ENCODE data around the gene EPOP.

EPOP gene

DNA sequence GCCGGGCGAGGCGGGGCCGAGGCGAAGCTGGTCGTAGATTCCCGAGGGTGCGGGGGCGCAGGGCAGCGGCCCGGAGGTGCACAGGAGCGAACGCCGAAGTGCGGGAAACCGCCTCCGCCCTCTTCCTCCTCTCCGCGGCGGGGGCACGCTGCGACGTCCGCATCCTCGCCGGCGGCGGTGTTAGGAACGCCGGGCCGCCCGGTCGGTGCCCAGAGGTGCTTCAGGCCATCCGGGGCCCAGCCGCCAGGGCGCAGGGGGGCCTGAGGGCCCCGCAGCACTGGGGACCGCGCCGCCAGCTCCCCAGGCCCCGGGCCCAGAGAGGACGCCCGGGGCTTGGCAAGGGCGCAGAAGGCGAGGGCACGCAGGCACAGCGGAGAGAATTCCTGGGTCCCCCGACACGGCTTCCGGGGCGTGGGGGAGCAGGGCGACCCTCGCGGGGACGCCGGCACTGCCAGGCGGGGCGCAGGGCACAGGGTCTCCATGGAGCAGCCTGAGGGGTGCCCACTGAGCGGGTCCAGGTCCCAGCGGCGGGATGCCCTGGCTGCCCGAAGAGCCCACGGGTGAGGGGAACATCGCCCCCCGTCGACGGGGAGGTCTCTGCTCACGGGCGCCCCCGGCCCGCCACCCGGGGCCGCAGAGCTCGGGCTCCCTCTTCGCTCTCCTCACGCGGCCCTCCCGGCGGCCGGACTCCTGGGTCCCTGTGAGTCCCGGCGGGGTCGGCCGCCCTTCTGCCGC is 576 bp downstream of the EPOP start:
- Mint-ChIP-seq H3K27me3 (peaks cover 49% of the 10 kb centered on the region), H3K36me3 (no peaks in the 10 kb centered on the region), H3K9me3 (no peaks in the 10 kb centered on the region), H3K4me3 (peak overlapping the region; percentile 63), H3K27ac (no peak overlapping the region), H3K4me1 (peaks cover 49% of the 10 kb centered on the region)
- CTCF ChIA-PET = interaction anchor here (5.1 kb wide), 2 partner anchors 13 to 60 kb away, joined by 22 to 116 read pairs; partner anchors contain the start of gene CISD3
- DNase-seq = peak; percentile 52

DNA sequence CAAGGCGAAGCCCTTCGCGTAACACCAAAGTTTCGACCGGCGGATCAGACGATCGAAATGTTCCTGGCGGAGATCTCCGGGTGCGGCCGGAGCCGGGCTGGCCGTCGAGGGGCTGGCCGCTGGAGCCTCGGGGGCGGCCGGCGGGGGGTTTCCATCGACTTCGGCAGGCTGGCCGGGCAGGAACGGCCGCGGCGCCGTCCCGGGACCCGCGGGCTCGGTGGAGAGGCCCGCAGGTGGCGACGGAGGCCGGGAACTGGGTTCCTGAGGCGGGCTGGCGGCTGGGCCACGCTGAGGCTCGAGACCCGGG is 1.1 kb downstream of the EPOP start:
- H3K27me3 Mint-ChIP-seq = peaks cover 55% of the 10 kb centered on the region
- DNase-seq = no peak
- CTCF ChIA-PET = interaction anchor here (5.1 kb wide), 1 partner anchor 60 kb away, joined by 116 read pairs; the partner anchor contains the start of gene CISD3
- peaks cover 49% of the 10 kb centered on the region for H3K4me1 Mint-ChIP-seq
- H3K27ac Mint-ChIP-seq = no peak overlapping the region
- no peaks in the 10 kb centered on the region for H3K36me3 Mint-ChIP-seq
- H3K9me3 Mint-ChIP-seq = no peaks in the 10 kb centered on the region
- peak overlapping the region; percentile 58 for H3K4me3 Mint-ChIP-seq

DNA sequence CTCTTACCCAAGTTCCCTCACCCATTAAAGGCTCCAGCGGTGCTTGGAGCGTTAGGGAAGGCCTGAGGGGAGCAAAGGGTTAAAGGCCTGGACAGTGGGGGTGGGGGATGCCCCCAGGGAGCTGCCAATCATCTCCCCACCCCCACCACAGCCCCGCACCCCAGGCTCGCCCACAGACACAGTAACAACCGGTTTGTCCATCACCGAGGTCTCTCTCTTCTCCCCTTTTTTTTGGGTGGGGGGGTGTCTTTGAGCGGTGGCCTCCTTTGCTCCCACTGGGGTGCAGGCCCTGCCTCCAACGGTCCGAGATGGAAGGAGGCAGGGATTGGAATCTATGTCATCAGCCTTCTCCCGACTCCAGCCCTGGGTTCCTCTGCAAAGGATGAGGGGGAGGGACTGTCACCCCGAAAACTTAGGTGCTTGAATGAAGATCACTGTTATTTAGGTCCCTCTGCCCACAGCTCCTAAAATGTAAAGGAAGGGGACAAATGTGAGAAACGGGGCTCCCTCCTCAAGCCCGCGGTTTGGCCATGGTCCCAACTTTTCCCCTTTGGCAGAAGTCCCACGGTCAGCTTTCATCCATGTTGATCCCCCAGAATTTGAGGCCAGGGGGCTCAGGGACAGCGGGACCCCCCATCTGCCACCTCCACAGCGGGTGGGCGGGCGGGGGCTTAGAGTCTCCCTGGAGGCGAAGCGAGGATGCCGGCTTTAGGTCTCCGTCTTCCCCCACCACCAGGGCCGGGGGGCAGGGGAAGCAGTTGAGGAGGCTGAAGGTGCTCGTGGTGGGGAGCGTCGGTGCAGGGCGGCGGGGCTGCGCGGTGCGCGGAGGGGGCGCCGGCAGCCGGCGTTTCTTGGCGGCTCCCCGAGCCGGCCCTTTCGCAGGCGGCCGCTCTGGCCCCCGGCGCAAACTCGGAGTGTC is 1.7 kb downstream of the EPOP start:
- H3K4me1 Mint-ChIP-seq = peaks cover 49% of the 10 kb centered on the region
- CTCF ChIA-PET = interaction anchor here (1.0 kb wide), 1 partner anchor 10 kb away, joined by 7 read pairs; no protein-coding TSS in a partner anchor
- peaks cover 61% of the 10 kb centered on the region for H3K27me3 Mint-ChIP-seq
- H3K9me3 Mint-ChIP-seq = no peaks in the 10 kb centered on the region
- H3K27ac Mint-ChIP-seq = no peak overlapping the region
- H3K36me3 Mint-ChIP-seq = no peaks in the 10 kb centered on the region
- H3K4me3 Mint-ChIP-seq = peak overlapping the region; percentile 58
- DNase-seq = no peak

DNA sequence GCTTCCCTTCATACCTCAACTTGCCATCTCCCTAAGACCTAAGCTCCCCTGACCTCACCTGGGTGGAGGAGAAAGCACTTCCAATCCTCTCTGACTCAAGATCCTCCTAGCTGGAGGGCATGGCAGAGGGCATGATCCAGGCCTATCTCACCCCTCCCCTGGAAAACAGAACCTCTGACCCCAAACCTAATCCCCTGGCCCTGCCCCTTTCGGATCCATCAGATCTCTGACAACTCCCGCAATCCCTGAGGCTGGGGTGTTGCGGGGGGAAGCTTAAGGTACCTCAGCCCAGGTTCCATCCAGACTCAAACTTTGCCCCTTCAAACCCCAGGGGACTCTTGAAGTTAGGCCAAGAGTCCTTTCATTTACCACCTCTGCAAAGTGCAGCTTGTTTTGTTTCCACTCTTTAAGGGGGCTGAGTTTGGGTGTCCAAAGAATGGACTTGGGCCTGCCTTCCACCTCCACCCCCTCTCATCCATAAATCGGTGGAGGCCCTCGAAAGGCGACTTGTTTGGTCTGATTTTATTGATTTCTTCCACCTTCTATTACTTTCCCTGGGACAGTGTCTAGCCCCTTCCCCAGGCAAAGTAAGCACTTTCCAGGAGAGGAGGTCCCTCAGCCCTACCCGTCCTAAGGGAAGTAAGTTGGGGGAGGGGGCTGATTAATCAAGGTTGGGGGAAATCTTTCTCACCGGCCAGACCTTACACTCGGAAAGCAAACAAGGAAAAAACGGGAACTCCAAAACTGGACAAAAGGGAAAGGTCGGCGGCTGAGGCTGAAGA is 2.6 kb downstream of the EPOP start:
- peaks cover 42% of the 10 kb centered on the region for H3K4me1 Mint-ChIP-seq
- no peak for DNase-seq
- CTCF ChIA-PET = interaction anchor here (0.7 to 1.3 kb wide), 4 partner anchors 9 to 114 kb away, joined by 3 to 7 read pairs (median 3); no protein-coding TSS in a partner anchor
- peaks cover 68% of the 10 kb centered on the region for H3K27me3 Mint-ChIP-seq
- no peaks in the 10 kb centered on the region for H3K9me3 Mint-ChIP-seq
- no peak overlapping the region for H3K27ac Mint-ChIP-seq
- peak overlapping the region; percentile 58 for H3K4me3 Mint-ChIP-seq
- H3K36me3 Mint-ChIP-seq = no peaks in the 10 kb centered on the region

DNA sequence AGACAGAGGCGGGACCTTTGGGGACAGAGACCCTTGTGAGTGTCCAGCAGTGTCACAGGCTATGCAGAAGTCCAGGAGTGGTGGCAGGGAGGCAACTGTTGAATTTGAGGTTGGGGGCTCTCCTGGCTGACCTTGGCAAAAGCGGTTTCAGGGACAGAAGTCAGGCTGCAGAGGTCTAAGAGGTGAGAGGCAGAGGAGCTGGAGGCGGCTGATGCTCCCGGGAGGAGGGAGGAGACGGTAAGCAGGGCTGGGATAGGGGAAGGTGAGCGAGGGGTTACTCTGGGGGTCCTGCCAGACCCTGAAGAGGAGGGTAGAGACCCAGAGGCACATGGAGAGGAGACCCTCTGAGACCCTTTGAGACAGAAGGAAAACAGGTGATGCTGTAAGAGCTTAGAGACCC is 5.2 kb downstream of the EPOP start:
- Mint-ChIP-seq H3K27ac (no peak overlapping the region), H3K4me3 (no peak overlapping the region), H3K27me3 (peaks cover 79% of the 10 kb centered on the region), H3K36me3 (no peaks in the 10 kb centered on the region), H3K9me3 (no peaks in the 10 kb centered on the region), H3K4me1 (peaks cover 21% of the 10 kb centered on the region)
- CTCF ChIA-PET = interaction anchor here (1.2 to 12.6 kb wide), 8 partner anchors 9 to 177 kb away, joined by 3 to 154 read pairs (median 4); no protein-coding TSS in a partner anchor
- DNase-seq = no peak

DNA sequence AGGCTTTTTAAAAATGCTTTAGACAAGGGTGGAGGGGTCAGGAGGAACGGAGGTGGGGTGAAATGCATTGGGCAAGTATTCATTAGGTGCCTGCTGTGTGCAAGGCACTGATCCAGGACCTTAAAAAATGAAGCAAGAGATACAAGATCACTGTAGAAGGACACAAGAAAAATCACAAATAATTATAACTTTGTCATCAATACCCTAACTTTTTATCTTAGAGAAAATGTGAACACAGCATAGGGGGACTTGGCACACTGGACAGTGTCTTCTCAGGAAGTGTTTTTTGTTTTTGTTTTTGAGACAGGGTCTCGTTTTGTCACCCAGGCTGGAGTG is 7.0 kb downstream of the EPOP start:
- H3K4me1 Mint-ChIP-seq = peaks cover 18% of the 10 kb centered on the region
- no peak overlapping the region for H3K4me3 Mint-ChIP-seq
- H3K9me3 Mint-ChIP-seq = no peaks in the 10 kb centered on the region
- no peak overlapping the region for H3K27ac Mint-ChIP-seq
- CTCF ChIA-PET = interaction anchor here (0.6 to 12.6 kb wide), 24 partner anchors 9 to 567 kb away, joined by 3 to 154 read pairs (median 4); partner anchors contain the start of gene SRCIN1
- no peaks in the 10 kb centered on the region for H3K36me3 Mint-ChIP-seq
- DNase-seq = no peak
- H3K27me3 Mint-ChIP-seq = peaks cover 89% of the 10 kb centered on the region

DNA sequence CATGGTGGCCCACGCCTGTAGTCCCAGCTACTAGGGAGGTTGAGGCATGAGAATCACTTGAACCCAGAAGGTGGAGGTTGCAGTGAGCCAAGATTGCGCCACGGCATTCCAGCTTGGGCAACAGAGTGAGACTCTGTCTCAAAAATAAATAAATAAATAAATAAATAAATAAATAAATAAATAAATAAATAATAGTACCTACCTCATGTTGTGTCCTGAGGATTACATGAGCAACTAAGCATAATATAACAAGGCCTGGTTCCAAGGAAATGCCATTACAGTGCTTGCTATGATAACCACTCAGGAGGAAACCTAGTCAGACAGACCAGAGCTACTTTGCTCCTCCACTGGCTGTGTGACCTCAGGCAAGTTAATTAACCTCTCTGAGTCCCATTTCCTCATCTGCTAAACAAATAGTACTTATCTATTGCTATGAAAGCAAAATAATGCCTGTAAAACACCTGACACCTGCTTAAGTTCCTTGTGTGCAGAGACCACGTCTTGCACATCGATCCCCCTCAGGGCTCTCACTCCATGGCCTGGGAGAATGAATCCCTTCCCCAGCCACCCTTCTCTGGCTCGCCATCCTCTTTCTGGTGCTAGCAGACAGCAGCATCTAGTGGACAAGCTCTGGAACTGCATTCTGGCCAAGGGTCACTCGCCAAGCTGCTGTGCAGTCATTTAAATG is 7.5 kb downstream of the EPOP start:
- no peaks in the 10 kb centered on the region for H3K36me3 Mint-ChIP-seq
- CTCF ChIA-PET = interaction anchor here (0.6 to 12.6 kb wide), 26 partner anchors 9 to 568 kb away, joined by 3 to 154 read pairs (median 4); partner anchors contain the start of gene SRCIN1
- peaks cover 15% of the 10 kb centered on the region for H3K4me1 Mint-ChIP-seq
- H3K27ac Mint-ChIP-seq = no peak overlapping the region
- no peaks in the 10 kb centered on the region for H3K9me3 Mint-ChIP-seq
- peaks cover 88% of the 10 kb centered on the region for H3K27me3 Mint-ChIP-seq
- H3K4me3 Mint-ChIP-seq = no peak overlapping the region
- peak; percentile 70 for DNase-seq

DNA sequence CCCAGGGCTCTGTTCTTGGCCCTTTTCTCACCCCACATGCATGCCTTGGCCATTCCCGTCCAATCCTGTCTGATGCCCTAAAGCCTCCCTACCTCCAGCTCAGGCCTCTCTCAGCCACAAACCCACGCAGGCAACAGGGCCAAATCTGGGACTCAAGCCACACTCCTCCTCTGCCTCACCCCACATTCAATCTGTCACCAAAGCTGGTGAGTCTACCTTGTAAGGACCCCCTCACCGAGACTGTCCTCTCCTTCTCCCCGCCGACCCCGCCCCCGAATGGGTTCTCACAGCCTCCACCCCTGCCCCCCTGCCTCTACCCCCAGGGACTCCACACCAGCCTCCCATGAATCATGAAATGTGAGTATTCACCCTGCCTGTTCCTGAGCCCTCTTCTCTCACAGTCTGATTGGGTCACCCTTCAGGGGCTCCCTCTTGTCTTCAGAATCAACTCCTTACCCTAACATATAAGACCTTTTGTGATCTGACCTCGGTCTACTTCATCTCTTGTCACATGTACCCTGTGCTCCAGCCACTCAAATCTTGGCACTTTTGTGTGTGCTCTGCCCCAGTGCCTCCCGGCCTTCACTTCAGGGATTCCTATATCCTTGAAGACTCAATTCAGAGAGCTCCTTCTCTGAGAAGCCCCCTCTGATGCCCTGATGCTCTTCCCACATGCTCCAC is 10.7 kb downstream of the EPOP start:
- H3K4me1 Mint-ChIP-seq = no peaks in the 10 kb centered on the region
- no peak for DNase-seq
- CTCF ChIA-PET = interaction anchor here (1.1 to 12.6 kb wide), 10 partner anchors 8 to 154 kb away, joined by 3 to 154 read pairs (median 5); partner anchors contain the start of gene SRCIN1
- H3K9me3 Mint-ChIP-seq = no peaks in the 10 kb centered on the region
- peaks cover 70% of the 10 kb centered on the region for H3K27me3 Mint-ChIP-seq
- no peak overlapping the region for H3K27ac Mint-ChIP-seq
- H3K36me3 Mint-ChIP-seq = no peaks in the 10 kb centered on the region
- no peak overlapping the region for H3K4me3 Mint-ChIP-seq

DNA sequence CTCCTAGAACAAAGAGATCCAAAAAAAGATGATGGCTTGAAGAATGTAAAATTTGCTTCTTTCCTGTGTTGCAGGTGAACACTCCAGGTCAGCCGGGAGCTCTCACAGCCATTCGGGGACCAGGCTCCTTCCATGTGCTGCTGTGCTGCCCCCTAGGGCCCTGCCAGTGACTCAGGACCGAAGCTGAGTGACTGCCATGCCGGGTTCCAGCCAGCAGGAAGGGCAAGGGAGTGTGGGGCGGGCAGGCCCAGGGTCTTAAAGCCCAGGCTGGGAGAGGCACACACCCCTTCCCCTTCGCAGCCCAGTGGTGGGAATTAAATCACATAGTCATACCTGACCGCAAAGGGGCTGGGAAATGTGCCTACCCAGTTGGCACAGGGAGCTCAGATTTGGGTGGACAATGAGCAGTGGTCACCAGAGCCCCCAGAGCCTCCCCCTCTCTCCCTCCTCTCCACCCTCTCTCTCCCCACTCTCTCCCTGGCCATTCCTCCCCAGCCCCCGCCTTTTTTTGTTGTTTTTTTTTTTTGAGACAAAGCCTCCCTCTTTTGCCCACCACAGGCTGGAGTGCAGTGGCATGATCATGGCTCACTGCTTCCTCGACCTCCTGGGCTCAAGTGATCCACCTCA is 11.5 kb downstream of the EPOP start:
- peak; percentile 68 for DNase-seq
- no peak overlapping the region for H3K4me3 Mint-ChIP-seq
- H3K9me3 Mint-ChIP-seq = no peaks in the 10 kb centered on the region
- H3K36me3 Mint-ChIP-seq = no peaks in the 10 kb centered on the region
- H3K27ac Mint-ChIP-seq = no peak overlapping the region
- H3K4me1 Mint-ChIP-seq = peaks cover 2% of the 10 kb centered on the region
- CTCF ChIA-PET = interaction anchor here (0.8 to 12.6 kb wide), 11 partner anchors 9 to 240 kb away, joined by 3 to 154 read pairs (median 4); partner anchors contain the start of gene SRCIN1
- peaks cover 70% of the 10 kb centered on the region for H3K27me3 Mint-ChIP-seq

DNA sequence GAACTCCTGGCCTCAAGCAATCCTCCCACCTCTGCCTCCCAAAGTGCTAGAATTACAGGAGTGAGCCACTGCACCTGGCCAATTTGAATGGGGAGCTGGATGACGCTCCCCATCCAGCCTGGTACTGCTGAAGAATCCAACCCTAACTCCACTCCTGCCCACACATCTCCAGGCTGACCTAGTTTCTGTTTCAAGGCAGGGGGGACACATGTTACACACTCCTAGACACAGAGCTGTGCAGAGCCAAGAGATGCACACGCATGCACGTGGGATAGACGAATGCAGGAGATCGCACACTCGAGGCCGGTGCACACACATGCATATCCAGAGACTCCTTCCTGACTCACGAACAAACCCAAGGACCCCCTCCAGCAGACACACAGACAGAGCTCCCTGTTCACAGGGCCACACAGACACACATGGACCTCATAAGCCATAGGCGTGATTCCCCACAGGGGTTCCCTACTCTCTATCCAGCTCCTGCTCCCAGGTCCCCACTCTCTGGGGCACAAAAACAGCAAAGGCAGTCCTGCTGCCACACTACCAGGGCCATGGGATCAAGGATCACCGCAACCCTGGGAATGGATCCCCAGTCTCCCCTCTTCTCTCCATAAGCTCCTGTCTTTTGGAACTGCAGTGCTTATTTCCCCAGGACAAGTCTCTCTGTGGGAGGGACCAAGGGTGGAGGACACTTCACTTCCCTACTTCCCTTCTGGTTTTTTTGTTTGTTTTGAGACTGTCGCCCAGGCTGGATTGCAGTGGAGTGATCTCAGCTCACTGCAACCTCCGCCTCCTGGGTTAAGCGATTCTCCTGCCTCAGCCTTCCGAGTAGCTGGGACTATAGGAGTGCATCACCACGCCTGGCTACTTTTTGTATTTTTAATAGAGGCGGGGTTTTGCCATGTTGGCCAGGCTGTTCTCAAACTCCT is 14.4 kb downstream of the EPOP start:
- Mint-ChIP-seq H3K27me3 (peaks cover 73% of the 10 kb centered on the region), H3K36me3 (no peaks in the 10 kb centered on the region), H3K9me3 (no peaks in the 10 kb centered on the region), H3K4me1 (peaks cover 2% of the 10 kb centered on the region), H3K27ac (peak overlapping the region; percentile 66), H3K4me3 (no peak overlapping the region)
- CTCF ChIA-PET = interaction anchor here (0.7 to 12.6 kb wide), 3 partner anchors 9 to 207 kb away, joined by 3 to 154 read pairs (median 3); no protein-coding TSS in a partner anchor
- no peak for DNase-seq

DNA sequence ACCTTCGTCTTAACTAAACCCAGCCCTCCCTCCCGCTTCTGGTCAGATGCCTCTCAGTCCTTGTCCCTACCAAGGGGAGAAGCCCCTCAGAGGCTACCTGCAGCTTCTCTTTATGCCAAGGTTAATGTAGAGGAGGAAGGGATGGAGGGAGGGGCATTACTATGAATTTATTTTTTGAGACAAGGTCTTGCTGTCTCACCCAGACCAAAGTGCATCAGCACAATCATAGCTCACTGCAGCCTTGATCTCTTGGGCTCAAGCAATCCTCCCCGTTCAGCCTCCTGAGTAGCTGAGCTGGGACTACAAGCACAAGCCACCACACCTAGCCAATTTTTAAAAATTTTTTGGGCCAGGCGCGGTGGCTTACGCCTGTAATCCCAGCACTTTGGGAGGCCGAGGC is 15.3 kb downstream of the EPOP start:
- Mint-ChIP-seq H3K4me1 (peaks cover 4% of the 10 kb centered on the region), H3K27ac (no peak overlapping the region), H3K27me3 (peaks cover 76% of the 10 kb centered on the region), H3K9me3 (no peaks in the 10 kb centered on the region), H3K36me3 (no peaks in the 10 kb centered on the region), H3K4me3 (no peak overlapping the region)
- CTCF ChIA-PET = interaction anchor here (12.6 kb wide), 1 partner anchor 102 kb away, joined by 154 read pairs; no protein-coding TSS in a partner anchor
- no peak for DNase-seq
